Measurements from ENCODE around the gene MAB21L4.
"Not testable (repeated sequence)": the region's sequence is repeated elsewhere in the genome, so short reads cannot be mapped to it uniquely, and the experiment has no call there.

The MAB21L4 gene

DNA sequence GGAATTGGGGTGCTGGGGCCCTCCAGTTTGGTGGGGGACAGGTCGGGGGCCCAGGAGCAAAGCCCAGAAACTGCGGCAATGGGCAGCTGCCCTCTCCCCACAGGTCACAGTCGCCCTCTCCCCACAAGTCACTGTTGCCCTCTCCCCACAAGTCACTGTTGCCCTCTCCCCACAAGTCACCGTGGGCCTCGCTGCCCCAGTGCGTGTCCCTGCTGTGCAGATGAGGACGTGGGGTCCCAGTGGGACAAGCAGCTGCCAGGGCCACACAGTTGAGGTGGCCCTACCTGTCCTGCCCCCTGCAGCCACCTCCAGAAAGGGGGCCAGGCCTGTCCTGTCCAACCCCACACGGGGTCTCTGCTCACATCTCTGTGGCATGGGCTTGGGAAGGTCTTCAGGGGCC, 40.3 kb downstream of the MAB21L4 start:
- DNase-seq, result no peak

GRCh38 chr2:240852671-240853314, 43.2 kb downstream of the MAB21L4 start:
- no peak for DNase-seq

- DNase-seq, result peak; percentile 5
These were observed 44.6 kb downstream of the MAB21L4 start for GRCh38 chr2:240851078-240851991.

DNA sequence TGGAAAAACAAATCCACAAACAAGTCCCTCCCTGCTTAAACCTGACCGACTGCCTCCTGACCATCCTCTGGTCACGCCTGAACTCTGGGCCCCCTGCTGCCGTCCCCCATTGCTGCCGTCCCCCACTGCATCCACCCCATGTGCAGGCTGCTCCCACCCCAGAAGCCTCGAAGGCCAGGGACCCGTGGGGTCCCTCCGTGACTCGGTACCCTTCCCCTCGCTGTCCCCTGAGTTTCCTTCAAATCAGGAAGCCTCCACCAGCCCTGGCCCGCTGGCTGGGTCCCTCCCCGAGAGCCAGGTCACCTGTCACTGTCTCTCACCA, 45.2 kb downstream of the MAB21L4 start:
- DNase-seq, result no peak

- no peak for DNase-seq
These were observed 45.9 kb downstream of the MAB21L4 start for GRCh38 chr2:240850026-240850425.

- no peak for DNase-seq
These were observed 46.9 kb downstream of the MAB21L4 start for GRCh38 chr2:240848900-240849680.

GRCh38 chr2:240847817-240848216, 48.1 kb downstream of the MAB21L4 start:
- DNase-seq, result no peak

DNA sequence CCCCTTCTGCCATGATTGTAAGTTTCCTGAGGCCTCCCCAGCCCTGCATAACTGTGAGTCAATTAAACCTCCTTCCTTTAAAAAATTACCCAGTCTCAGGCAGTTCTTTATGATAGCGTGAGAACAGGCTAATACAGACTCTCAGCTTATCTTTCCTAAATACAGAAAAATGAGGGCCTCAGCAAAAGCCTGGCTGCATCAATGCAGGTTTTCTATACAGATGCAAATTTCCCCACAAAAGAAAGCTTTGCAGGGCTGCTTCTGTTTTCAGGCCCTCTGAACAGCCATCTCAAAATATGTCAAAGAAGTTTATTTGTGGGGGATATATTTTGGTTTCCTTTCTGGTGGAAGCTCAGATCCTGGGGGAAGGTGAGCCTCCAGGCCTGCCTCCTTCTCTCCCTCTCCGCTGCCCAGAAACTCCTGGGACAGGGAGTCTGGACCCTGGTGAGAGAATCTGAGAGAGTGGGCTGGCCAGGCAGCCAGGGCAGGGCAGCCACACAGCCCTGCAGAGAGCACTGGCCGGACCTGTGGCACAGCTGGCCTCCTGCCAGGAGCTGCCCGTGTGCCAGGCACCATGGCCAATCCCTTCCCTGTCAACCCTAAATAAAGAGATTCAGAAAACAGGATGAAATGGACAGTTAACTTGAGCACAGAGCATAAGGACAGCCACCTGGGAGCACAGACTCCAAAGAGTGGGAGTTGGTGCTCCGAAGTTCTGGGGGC, 48.9 kb downstream of the MAB21L4 start:
- DNase-seq, result no peak

- not testable (repeated sequence) for DNase-seq
These were observed 49.6 kb downstream of the MAB21L4 start for GRCh38 chr2:240846309-240846708.

DNA sequence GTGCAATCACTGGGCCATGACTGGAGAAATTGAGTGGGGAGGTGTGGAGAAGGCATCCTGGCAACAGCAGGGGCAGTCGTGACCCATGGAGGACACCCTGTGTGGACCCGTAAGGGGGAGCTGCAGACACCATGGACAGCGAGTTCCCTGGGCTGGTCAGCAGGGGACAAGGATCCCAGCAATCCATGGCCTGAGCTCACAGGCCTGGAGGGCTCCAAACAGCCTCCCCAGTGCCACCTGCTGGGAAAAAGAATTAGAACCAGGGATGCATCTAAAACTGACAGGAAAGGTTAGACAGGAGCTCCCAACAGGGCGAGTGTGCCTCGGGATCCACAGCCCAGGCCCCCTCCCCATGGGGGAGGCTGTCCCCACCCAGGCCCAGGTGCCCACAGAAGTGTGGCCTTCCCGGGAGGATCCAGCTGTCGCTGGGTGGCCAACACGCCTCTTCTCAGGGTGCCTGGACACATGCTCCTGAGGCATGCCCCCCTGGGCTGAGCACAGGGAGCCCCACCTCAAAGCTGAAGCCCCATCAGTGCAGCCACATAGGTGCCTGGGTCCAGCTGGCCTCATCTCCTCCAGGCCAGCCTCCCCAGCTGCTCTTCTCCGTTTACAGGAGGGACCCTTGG, 55.4 kb downstream of the MAB21L4 start:
- DNase-seq, result no peak

- no peak for DNase-seq
These were observed 56.5 kb downstream of the MAB21L4 start for GRCh38 chr2:240839152-240840143.

DNA sequence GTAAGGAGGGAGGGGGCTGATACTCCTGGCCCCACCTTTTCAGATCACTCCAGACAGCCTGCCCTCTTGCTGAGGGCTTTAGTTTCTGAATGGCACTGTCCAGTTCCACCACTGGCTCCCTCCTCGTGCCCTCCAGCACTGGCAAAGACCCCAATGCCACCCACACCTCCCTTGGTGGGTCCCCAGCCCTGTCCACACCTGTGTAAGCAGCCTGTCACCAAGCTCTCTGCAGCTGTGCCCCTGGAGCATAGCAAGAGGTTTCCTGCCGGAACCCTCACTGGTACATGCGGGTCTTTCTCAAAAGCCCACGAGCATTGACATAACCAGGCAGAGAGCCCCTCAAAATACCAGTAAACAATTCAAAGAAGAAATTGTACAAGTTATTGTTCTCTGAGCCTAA, 58.3 kb downstream of the MAB21L4 start:
- DNase-seq, result no peak

- DNase-seq, result no peak
These were observed 59.0 kb downstream of the MAB21L4 start for GRCh38 chr2:240836781-240837467.
